GM18502 (cell line): ENCODE measurements around the gene KRTAP4-9.
"Not testable (repeated sequence)": the region's sequence is repeated elsewhere in the genome, so short reads cannot be mapped to it uniquely, and the experiment has no call there.

Experiments used
- ATAC-seq: cut with Tn5 transposase; IDR thresholded peaks from one replicate; pipeline ENCODE4 v1.9.1; 2021; ENCODE audit warnings: mild to moderate bottlenecking; ENCODE audit not compliant: unreplicated experiment, poor library complexity

KRTAP4-9 gene

DNA sequence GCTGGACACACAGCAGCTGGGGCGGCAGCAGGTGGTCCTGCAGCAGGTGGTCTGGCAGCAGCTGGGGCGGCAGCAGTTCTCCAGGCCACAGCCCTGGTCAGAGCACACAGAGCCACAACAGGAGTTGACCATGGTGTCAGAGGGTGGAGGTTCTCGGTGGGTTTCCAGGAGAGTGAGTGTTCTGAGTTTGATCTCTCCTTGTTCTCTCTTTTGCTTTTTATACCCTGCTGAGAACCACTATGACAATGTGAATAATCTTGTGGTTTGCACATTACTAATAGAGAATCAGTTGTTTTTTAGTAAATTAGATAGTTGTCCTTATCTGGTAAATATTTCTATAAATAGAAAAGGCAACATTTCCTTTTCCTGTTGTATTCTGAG, 18.8 kb downstream of the KRTAP4-9 start, which contains the start of gene KRTAP4-12:
Gene KRTAP4-12 (minus strand): TSS at position 192 of the 381 bp plus-strand sequence. CDS start 60 bp downstream, at position 132.
- not testable (repeated sequence) for ATAC-seq

GRCh38 chr17:41125064-41125463, 19.9 kb downstream of the KRTAP4-9 start:
- no peak for ATAC-seq

- ATAC-seq = no peak
These were observed 21.2 kb downstream of the KRTAP4-9 start for GRCh38 chr17:41126412-41126811.

DNA sequence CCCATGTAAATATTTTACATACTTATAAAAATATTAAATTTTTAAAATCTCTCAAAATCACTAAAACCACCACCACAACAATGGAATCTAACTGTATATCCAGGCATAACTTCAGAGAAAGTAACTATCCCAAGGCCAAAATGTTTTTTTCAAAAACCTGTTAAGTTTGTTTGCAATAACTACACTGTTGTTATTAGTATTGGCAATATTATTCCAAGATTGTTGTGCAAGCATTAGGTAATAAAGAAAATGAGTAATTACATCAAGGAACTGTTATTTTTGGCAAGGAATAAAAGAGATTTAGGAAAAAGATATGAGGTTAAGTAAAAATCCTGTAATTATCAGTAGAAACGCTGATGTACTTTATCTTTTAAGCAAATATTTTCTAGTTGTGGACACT, 22.2 kb downstream of the KRTAP4-9 start:
- no peak for ATAC-seq

GRCh38 chr17:41131979-41132378, 26.8 kb downstream of the KRTAP4-9 start:
- ATAC-seq = no peak

GRCh38 chr17:41133880-41134735, 28.9 kb downstream of the KRTAP4-9 start:
- ATAC-seq = no peak

DNA sequence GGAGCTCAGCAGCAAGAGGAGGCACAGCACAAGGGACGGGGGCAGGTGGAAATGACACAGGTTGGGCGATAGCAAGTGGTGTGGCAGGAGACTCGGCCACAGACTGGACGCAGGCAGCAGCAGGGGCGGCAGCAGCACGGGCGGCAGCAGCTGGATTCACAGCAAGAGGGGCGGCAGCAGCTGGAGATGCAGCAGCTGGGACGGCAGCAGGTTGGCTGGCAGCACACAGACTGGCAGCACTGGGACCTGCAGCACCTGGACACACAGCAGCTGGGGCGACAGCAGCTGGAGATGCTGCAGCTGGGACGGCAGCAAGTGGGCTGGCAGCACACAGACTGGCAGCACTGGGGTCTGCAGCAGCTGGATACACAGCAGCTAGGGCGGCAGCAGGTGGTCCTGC, 34.7 kb downstream of the KRTAP4-9 start:
- not testable (repeated sequence) for ATAC-seq

GRCh38 chr17:41140360-41141131, 35.4 kb downstream of the KRTAP4-9 start, which contains the start of gene KRTAP4-6:
KRTAP4-6 (minus strand) TSS chr17:41140544; CDS start chr17:41140487, 57 bp downstream.
- no peak for ATAC-seq

- no peak for ATAC-seq
These were observed 36.2 kb downstream of the KRTAP4-9 start for GRCh38 chr17:41141361-41141760.

DNA sequence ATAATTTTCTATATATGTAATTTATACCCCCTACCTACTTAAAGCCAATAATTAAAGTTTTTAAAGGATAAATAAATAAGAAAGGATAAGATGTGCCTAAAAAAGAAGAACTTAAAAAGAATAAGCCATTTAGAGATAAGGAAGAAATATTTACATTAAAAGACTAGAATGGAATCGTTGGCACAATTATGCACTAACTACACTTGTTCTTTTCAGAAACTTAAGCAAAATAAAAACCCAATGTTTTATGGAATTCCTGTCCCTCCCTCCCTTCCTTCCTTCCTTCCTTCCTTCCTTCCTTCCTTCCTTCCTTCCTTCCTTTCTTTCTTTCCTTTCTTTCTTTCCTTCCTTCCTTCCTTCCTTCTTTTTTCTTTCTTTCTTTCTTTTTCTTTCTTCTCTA, 39.7 kb downstream of the KRTAP4-9 start:
- no peak for ATAC-seq

DNA sequence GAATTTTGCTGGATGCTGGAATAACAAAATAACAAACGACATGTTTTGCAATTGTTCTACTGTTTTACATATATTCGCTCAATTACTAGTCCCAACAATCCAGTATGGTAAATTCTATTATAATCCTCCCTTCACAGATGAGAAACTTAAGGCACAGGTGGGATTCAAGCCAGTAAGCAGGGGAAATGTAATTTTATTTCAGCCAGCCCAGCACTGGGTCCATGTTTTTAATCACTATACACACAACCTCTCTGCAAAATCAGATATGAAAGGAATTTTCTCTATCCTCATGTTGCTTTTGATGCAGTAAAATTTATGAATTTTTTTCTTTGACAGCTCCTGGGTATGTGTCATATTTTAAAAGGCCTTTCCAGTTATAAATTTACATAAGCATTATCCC, 40.1 kb downstream of the KRTAP4-9 start:
- no peak for ATAC-seq

- ATAC-seq = no peak
These were observed 42.5 kb downstream of the KRTAP4-9 start for GRCh38 chr17:41147531-41148204.

GRCh38 chr17:41148971-41149651, 43.9 kb downstream of the KRTAP4-9 start:
- ATAC-seq = not testable (repeated sequence)

- no peak for ATAC-seq
These were observed 44.4 kb downstream of the KRTAP4-9 start, which contains the start of gene KRTAP4-5 for GRCh38 chr17:41149652-41149985. KRTAP4-5 (minus strand) TSS chr17:41149825; CDS start chr17:41149767, 58 bp downstream.

DNA sequence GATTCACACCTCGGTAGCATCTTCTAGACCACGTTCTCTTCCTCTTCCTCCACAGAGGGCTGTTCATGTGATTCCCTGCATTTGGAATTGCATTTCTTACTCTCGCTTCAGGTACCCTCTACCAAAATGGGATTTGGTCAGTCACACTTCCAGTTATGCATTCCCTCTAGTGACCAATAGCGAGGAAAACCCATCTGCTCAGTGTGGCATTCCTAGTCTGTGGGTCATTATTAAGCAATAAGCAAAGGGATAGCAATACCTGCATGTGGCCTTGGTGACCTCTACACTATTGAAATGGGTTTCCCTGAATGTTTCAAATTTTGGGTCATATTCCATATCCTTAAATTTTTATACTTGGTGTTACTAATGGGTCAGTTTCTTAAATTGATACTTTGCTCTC, 44.8 kb downstream of the KRTAP4-9 start:
- no peak for ATAC-seq

DNA sequence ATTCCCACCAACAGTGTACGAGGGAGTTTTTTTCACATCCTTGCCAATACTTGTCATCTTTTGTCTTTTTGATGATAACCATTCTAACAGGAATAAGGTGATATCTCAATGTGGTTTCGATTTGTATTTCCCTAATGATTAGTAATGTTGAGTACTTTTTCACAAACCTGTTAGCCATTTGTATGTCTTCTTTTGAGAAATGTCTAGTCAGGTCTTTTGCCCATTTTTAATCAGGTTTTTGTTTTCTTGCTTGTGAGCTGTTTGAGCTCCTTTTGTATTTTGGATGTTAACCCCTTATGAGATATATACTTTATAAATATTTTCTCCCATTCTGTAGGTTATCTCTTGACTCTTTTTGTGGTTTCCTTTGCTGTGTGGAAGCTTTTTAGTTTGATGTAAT, 46.3 kb downstream of the KRTAP4-9 start:
- ATAC-seq = no peak

- ATAC-seq = no peak
These were observed 48.7 kb downstream of the KRTAP4-9 start for GRCh38 chr17:41153856-41154255.
